ENCODE measurements around the gene ZCWPW2.

The ZCWPW2 gene

DNA sequence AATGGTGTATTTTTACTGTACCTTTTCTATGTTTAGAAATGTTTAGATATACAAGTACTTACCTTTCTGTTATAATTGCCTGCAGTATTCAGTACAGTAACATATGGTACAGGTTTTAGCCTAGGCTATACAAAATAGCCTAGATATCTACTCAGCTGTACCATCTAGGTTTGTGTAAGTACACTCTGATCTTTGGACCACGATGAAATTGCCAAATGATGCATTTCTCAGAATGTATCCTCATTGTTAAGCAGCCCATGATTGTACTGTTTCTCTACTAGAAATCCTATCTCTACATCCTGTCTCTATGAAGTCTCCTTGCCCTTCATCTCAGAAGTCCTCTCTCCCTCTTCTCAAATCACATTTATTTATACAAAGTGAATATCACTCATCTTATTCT, 32.8 kb upstream of the ZCWPW2 start:
- H3K4me3 ChIP-seq, result no peak overlapping the region
- no peaks in the 10 kb centered on the region for H3K27me3 ChIP-seq
- H3K36me3 ChIP-seq, result peaks cover 0 to 15% (median 6%) of the 10 kb centered on the region in 3 donors
- H3K4me1 ChIP-seq, result no peaks in the 10 kb centered on the region
- DNase-seq, result no peak
- TF ChIP-seq, protein P1, sequence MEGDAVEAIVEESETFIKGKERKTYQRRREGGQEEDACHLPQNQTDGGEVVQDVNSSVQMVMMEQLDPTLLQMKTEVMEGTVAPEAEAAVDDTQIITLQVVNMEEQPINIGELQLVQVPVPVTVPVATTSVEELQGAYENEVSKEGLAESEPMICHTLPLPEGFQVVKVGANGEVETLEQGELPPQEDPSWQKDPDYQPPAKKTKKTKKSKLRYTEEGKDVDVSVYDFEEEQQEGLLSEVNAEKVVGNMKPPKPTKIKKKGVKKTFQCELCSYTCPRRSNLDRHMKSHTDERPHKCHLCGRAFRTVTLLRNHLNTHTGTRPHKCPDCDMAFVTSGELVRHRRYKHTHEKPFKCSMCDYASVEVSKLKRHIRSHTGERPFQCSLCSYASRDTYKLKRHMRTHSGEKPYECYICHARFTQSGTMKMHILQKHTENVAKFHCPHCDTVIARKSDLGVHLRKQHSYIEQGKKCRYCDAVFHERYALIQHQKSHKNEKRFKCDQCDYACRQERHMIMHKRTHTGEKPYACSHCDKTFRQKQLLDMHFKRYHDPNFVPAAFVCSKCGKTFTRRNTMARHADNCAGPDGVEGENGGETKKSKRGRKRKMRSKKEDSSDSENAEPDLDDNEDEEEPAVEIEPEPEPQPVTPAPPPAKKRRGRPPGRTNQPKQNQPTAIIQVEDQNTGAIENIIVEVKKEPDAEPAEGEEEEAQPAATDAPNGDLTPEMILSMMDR (IDR thresholded peaks at IDR 0.05), result no peak
- intact Hi-C loops (cut with DNase I; ENCODE audit: low total_unique reads), result no loop called here
- H3K27ac ChIP-seq, result no peak overlapping the region
- no peaks in the 10 kb centered on the region for H3K9me3 ChIP-seq

DNA sequence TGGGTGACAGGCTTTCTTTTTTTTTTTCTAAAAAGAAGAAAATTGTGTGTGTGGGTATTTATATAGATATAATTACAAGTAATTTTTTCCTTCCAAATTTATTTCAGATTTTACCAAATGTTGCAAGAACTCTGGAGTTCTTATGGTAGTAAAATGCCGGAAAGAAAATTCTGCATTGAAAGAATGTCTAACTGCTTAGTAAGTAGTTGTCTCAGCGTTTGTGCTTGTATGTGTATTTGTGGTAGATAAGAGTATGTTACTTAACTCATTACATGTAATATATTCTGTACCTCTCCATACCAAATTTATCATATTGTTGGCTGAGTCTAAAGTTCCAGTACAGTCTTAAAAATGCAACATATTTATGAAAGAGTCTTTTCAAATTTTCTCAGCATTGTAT, 32.3 kb upstream of the ZCWPW2 start:
- peaks cover 0 to 20% (median 6%) of the 10 kb centered on the region in 3 donors for H3K36me3 ChIP-seq
- H3K4me1 ChIP-seq, result no peaks in the 10 kb centered on the region
- TF ChIP-seq, protein P1 (IDR thresholded peaks at IDR 0.05), result no peak
- H3K27ac ChIP-seq, result no peak overlapping the region
- H3K27me3 ChIP-seq, result no peaks in the 10 kb centered on the region
- intact Hi-C loops (cut with DNase I; ENCODE audit: low total_unique reads), result no loop called here
- DNase-seq, result no peak
- H3K4me3 ChIP-seq, result no peak overlapping the region
- no peaks in the 10 kb centered on the region for H3K9me3 ChIP-seq

DNA sequence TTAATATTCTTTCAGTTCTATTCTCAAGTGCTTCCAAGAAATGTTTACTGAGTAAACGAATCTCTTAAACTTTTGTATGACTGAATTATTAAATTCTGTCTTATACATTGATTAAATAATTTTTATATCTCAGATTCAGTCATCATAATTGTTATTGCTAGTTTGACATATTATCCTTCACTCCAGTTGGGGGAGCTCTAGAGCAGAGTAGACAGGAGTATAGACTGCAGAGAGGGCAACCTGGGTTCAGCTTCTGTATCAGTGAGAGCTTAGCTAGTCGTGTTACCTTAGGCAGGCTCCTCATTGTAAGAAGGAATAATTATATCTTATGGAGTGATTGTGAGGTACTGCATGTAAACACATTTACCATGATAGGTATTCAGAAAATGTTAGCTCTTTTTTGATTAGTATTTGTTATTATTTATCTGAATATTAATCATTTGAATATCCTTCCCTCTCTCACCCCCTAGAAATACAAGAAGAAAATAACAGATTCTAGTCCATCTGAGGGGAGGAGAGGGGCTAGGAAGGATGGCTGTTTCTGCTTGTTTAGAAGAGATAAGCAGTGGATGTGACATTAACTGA, 31.0 kb upstream of the ZCWPW2 start:
- Histone ChIP-seq H3K27ac (no peak overlapping the region), H3K27me3 (no peaks in the 10 kb centered on the region), H3K4me3 (no peak overlapping the region), H3K36me3 (peaks cover 0 to 30% (median 6%) of the 10 kb centered on the region in 3 donors), H3K4me1 (no peaks in the 10 kb centered on the region), H3K9me3 (no peaks in the 10 kb centered on the region)
- DNase-seq, result no peak
- TF ChIP-seq, protein P1 (IDR thresholded peaks at IDR 0.05), result peak; percentile 31 to 37
- intact Hi-C loops (cut with DNase I; ENCODE audit: low total_unique reads), result no loop called here

DNA sequence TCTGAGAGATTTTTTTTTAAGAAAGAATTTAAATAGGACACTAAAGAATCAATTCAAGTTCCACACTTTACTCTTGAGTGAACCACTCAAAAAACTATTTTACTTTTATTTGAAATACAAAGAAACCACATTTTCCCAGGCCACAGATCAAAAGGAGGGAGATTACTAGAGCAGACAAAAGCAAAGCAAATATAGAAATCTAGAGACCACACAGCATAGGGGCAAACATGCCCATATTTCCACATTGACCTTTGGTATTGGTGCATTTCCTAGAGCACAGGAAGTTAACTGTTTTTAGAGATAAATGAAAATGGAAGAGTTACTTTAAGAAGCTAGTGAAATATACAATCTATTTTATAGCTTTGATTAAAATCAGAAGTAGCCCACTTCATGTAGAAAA, 27.5 kb upstream of the ZCWPW2 start:
- H3K4me1 ChIP-seq, result no peaks in the 10 kb centered on the region
- H3K36me3 ChIP-seq, result peaks cover 24 to 47% (median 24%) of the 10 kb centered on the region in 3 donors
- no peak for DNase-seq
- intact Hi-C loops (cut with DNase I; ENCODE audit: low total_unique reads), result no loop called here
- H3K27me3 ChIP-seq, result no peaks in the 10 kb centered on the region
- TF ChIP-seq, protein P1 (IDR thresholded peaks at IDR 0.05), result no peak
- no peaks in the 10 kb centered on the region for H3K9me3 ChIP-seq
- no peak overlapping the region for H3K27ac ChIP-seq
- no peak overlapping the region for H3K4me3 ChIP-seq

- Histone ChIP-seq H3K27ac (no peak overlapping the region), H3K4me1 (no peaks in the 10 kb centered on the region), H3K4me3 (no peak overlapping the region), H3K36me3 (peaks cover 27 to 55% (median 31%) of the 10 kb centered on the region in 3 donors), H3K9me3 (no peaks in the 10 kb centered on the region), H3K27me3 (no peaks in the 10 kb centered on the region)
- intact Hi-C loops (cut with DNase I; ENCODE audit: low total_unique reads), result no loop called here
- TF ChIP-seq, protein P1 (IDR thresholded peaks at IDR 0.05), result no peak
- no peak for DNase-seq
Observed at GRCh38 chr3:28322464-28322863, 26.1 kb upstream of the ZCWPW2 start.
